ENCODE measurements around the gene SPATA31A3.
"Not testable (repeated sequence)": the region's sequence is repeated elsewhere in the genome, so short reads cannot be mapped to it uniquely, and the experiment has no call there.

Gene SPATA31A3

GRCh38 chr9:66992450-66992849 lies at the start of gene SPATA31A3:
TSS of gene SPATA31A3 (minus strand) at chr9:66992550. CDS start at chr9:66992521, 29 bp downstream.
- not testable (repeated sequence) for H3K27ac ChIP-seq, H3K4me3 ChIP-seq

GRCh38 chr9:66952576-66952975 lies 39.8 kb downstream of the SPATA31A3 start:
- H3K27ac ChIP-seq = not testable (repeated sequence)

GRCh38 chr9:66942400-66943155 lies 49.8 kb downstream of the SPATA31A3 start:
- not testable (repeated sequence) for H3K27ac ChIP-seq, H3K4me3 ChIP-seq

More at GRCh38 chr9:66952576-66952975, 39.8 kb downstream of the SPATA31A3 start:
- H3K4me3 ChIP-seq = not testable (repeated sequence)

GRCh38 chr9:66939878-66940830 lies 52.2 kb downstream of the SPATA31A3 start:
- not testable (repeated sequence) for H3K4me3 ChIP-seq, H3K27ac ChIP-seq

- not testable (repeated sequence) for H3K4me3 ChIP-seq, H3K27ac ChIP-seq
Observed at GRCh38 chr9:66938322-66938721, 54.0 kb downstream of the SPATA31A3 start.

GRCh38 chr9:66937662-66938061 lies 54.7 kb downstream of the SPATA31A3 start:
- H3K4me3 ChIP-seq, H3K27ac ChIP-seq: not testable (repeated sequence)
